GM18907 (cell line): ENCODE data around the gene CCL8.
"Not testable (repeated sequence)": the region's sequence is repeated elsewhere in the genome, so short reads cannot be mapped to it uniquely, and the experiment has no call there.

Experiments used
- ATAC-seq: cut with Tn5 transposase; IDR thresholded peaks from one replicate; pipeline ENCODE4 v1.9.1; 2021; ENCODE audit warnings: mild to moderate bottlenecking, moderate library complexity; ENCODE audit not compliant: unreplicated experiment

CCL8 gene

DNA sequence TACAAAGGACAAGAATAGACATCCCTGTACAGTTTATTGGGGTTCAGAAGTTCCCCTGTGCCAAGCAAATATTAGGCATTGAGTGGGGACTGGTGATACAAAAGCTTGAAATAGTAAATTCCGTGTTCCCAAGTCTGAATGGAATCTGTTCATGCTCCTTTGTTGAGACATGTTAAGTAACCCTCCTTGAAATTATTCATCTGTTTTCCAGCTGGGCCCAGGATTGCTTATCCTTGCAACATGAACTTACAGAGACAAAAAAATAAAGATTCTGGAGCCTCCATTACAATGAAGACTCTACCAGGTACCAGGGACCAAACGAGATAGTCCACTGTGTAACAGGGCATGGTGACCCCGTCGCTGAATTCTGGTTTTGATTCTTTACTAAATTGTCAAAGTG lies 6.1 kb upstream of the CCL8 start:
- no peak for ATAC-seq

GRCh38 chr17:34314279-34314678 lies 5.0 kb upstream of the CCL8 start:
- ATAC-seq, result no peak

- ATAC-seq, result no peak
Observed at GRCh38 chr17:34318474-34318873, 761 bp upstream of the CCL8 start.

DNA sequence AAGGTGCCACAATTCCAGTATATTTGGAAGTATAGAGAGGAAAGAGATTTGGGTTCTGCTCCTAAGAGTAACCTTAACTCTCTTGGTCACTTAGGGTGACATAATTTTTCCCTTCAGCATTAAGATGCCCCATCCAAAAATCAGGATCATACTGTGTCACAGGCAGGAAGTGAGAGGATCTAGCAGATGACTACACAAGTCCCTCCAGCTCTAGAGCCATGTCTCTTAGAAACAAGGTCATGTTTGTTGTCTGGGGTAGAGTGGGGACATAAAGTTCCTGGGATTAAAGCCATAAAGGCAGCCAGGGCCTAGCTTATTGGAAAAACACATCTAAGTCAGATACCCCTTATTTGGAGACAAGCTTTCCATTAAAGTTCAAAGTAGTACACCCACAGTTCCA lies 2.7 kb downstream of the CCL8 start:
- ATAC-seq, result no peak

- ATAC-seq, result not testable (repeated sequence)
Observed at GRCh38 chr17:34327580-34327979, 8.3 kb downstream of the CCL8 start.

GRCh38 chr17:34337701-34338100 lies 18.5 kb downstream of the CCL8 start:
- ATAC-seq, result no peak

DNA sequence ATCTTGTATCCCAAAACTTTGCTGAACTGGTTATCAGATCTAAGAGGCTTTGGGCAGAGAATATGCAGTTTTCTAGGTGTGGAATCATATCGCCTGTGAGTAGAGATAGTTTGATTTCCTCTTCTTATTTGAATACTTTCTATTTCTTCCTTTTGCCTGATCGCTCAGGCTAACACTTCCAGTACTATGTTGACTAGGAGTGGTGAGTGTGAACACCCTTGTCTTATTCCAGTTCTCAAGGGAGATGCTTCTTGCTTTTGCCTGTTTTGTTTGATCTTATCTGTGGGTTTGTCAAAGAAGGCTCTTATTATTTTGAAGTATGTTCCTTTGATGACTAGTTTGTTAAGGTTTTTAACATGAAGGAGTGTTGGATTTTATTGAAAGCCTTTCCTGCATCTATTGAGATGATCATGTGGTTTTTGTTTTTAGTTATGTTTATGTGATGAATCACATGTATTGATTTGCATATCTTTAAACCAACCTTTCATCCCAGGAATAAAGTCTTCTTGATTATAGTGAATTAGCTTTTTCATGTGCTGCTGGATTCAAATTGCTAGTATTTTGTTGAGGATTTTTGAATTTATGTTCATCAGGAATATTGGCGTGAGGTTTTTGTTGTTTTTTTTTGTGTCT lies 20.0 kb downstream of the CCL8 start:
- ATAC-seq, result no peak

- ATAC-seq, result no peak
Observed at GRCh38 chr17:34341916-34342315, 22.7 kb downstream of the CCL8 start.

GRCh38 chr17:34347063-34347462 lies 27.8 kb downstream of the CCL8 start:
- no peak for ATAC-seq

DNA sequence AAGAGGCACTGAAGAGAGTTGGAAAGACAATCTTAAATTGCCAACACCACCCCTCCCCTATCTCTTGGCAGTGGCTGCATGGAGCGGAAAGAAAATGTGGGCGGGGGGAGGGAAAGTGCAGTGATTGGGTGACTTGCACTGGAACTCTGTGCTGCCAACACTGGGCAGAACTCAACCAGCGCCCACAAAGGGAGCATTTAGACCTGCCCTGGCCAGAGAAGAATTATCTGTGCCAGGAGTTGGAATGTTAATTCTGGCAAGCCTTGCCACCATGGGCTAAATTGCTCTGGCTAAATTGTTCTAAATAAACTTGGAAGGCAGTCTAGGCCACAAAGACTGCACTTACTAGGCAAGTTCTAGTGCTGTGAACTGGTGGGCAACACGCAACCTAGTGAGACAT lies 30.5 kb downstream of the CCL8 start:
- no peak for ATAC-seq

DNA sequence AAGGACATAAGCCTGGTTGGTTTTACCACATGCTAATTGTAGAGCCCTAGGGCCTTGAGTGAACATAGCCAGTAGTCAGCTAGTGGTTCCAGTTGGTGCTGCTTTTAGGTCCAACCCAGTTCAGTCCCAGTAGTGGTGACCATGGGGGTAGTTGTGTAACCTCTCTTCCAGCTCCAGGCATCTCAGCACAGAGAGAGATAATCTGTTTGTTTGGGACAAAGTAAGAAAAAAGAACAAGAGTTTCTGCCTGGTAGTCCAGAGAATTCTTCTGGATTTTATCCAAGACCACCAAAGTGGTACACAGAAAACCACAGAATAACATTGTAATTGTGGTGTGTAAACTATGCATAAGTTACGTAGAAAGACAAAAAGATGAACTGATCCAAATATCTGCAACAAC lies 31.9 kb downstream of the CCL8 start:
- ATAC-seq, result no peak

DNA sequence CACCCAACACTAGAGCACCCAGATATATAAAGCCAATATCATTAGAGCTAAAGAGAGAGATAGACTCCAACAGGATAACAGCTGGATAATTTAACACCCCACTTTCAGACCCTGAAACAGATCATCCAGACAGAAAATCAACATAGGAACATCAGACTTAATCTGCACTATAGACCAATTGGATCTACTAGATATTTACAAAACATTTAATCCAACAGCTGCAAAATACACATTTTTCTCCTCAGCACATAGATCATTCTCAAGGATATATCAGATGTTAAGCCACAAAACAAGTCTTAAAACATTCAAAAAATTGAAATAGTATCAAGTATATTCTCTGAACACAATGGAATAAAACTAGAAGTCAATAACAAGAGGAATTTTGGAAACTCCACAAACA lies 33.0 kb downstream of the CCL8 start:
- no peak for ATAC-seq

DNA sequence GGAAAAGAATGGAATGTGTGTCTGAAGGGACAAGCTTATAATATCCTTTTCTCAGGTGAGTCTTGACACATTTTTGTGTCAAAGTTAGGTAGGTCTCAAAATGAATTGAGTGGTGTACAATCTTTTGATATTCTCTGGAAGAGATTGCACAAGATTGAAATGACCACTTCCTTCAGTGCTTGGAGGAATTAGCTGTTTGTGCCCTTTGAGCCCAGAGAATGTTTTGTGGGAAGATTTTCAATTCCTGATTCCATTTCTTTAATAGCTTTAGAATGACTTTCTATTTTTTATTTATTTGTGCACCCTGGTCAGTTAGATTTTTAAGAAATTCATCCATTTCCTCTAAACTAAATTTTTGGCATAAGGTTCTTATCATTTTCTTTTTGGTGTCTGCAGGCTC lies 35.4 kb downstream of the CCL8 start:
- no peak for ATAC-seq

DNA sequence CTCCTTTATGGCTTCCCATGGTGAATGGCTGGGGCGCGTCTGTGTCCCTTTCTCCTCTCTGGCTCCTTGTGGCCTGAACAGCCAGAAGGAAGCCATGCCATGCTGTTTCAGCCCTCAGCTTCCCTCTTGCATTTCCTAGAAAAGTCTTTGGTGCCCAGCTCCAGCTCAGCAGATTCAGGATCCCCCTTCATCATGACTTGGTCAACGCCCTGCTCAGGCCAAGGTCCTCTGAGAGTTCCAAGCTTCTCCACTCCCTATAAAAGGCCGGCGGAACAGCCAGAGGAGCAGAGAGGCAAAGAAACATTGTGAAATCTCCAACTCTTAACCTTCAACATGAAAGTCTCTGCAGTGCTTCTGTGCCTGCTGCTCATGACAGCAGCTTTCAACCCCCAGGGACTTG lies 37.0 kb downstream of the CCL8 start, which contains the start of gene CCL13:
TSS of gene CCL13 (plus strand) at position 287 of the 400 bp plus-strand sequence. CDS start at position 334, 47 bp downstream.
- no peak for ATAC-seq

DNA sequence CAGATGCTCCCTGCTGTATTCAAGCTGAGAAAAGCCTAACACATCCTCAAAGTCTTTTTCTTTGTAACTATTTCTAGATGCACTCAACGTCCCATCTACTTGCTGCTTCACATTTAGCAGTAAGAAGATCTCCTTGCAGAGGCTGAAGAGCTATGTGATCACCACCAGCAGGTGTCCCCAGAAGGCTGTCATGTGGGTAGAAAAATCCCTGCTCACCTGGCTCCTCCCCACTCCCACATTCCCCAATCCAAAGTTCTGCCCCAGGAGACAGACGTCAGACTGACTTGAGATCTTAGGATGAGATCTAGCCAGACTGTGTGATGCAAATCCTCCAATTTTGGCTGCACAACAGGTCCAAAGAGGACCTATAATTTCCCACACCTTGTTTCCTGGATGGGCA lies 38.2 kb downstream of the CCL8 start:
- ATAC-seq, result no peak

DNA sequence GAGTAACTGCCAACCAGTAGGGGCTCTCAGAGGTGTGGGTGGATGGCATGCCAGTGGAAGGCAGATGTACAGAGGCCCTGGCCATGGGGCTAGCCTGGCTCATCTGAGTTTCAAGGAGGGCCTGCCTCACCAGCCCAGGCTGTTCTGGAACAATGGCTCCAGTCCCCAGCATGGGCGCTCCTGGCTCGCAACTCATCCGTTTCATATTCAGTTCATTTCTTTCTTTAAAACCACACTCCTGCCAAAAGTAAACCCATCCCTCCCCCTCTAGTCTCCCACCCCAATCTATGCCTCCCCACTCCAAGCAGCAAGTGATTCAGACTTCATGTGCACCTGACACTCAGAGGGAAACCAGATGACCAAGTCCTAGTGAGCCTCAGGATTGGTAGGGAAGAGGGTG lies 39.4 kb downstream of the CCL8 start:
- no peak for ATAC-seq

- no peak for ATAC-seq
Observed at GRCh38 chr17:34360601-34361270, 41.5 kb downstream of the CCL8 start.

GRCh38 chr17:34361478-34362061 lies 42.3 kb downstream of the CCL8 start:
- ATAC-seq, result peak; percentile 78

DNA sequence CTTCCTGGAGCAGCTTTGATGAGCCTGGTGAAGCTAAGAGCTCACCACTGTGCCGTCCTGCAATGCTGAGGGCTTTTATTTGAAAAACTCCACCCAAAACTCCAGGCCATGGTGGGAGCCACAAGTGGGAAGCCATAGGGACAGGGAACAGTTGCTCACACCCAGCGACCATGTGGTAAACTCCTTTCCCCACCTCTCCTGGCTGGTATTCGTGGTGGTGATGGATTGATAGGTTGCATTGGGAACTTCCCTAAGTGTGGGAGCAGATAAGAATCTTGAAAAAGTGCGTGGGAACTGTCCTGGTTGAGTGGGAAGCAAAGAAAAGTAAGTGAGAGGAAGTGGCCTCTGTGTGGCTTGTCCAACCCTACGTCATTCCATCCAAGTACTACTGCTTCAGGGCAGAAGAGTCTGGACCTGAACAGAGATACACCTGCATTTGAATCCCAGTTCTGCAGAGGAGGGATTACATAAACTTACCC lies 44.0 kb downstream of the CCL8 start, which contains the start of gene CCL1:
TSS of gene CCL1 (minus strand) at position 51 of the 479 bp plus-strand sequence. CDS start 72 bp downstream, outside the sequence.
- ATAC-seq, result no peak

DNA sequence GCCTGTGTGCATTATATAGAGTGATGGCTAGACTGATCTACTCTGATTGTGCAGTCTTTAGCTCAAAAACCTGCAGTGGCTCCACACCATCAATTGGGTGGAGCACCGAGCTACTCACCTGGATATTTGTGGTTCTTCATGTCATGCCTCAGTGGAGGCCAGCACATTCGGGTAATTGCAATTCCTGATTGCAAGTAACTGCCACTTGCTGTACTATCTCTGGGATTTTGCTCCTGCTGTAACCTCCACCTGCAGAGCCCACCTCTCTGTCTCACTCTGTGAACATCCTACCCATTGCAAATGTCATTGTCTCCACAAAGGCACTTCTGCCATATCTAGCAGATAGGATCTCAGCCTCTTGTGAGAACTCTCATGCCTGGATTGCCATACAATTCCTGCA lies 45.5 kb downstream of the CCL8 start:
- no peak for ATAC-seq

DNA sequence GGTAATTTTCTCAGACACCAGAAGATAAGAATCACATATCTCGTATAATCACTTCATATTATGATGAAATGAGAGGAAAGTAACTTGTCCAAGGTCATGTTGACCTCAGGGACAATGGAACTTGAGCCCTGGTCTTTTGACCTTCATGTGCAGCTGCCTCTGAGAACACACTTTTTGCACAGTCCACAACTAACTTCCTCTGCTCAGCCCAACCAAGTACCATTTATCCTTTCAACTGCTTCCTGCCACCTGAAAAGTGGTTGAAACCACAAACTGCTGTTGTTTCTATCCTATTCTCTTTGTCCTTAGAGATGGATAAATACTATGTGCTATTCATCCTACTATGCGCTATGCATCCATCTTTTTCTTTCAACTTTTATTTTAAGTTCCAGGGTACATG lies 46.1 kb downstream of the CCL8 start:
- no peak for ATAC-seq

DNA sequence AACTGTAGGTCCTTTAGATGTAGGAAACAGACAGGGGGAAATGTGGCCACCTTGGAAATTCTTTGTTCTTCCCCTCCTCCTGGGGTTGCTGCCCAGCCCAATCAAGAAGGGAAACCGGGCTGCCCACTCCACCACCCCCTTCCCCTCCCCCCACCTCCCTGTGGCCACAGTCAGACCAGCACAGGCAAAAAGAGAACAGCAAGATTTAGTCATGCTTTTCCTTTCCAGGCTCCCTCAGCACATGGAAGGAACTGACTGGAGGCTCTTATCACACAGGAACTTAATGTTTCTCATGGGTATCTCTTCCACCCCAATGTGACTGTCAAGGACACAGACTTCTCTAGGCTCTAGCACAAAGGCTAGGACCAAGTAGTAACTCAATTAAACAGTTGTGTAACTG lies 46.8 kb downstream of the CCL8 start:
- ATAC-seq, result no peak
